Skeletal muscle satellite cell (primary cell): Measurements from ENCODE around the gene CSNK1G1.
A peak's percentile ranks its signal among the peaks of the same experiment; 100 is the strongest.
"Not testable (repeated sequence)": the region's sequence is repeated elsewhere in the genome, so short reads cannot be mapped to it uniquely, and the experiment has no call there.

Source experiments
- H3K27me3 ChIP-seq: 2 replicates; pipeline ENCODE4 v1.7.0; 2013; ENCODE audit warnings: low read length; ENCODE audit not compliant: control insufficient read depth, insufficient read depth
- H3K36me3 ChIP-seq: 2 replicates; pipeline ENCODE4 v1.7.0; 2013; ENCODE audit warnings: mild to moderate bottlenecking, control low read depth, low read length; ENCODE audit not compliant: insufficient read depth
- H3K4me1 ChIP-seq: 2 replicates; pipeline ENCODE4 v1.7.0; 2013; ENCODE audit warnings: low read length; ENCODE audit not compliant: control insufficient read depth, insufficient read depth
- H3K4me2 ChIP-seq: 2 replicates; pipeline ENCODE4 v1.7.0; 2013; ENCODE audit warnings: mild to moderate bottlenecking, low read length
- H3K4me3 ChIP-seq: 2 replicates; pipeline ENCODE4 v1.7.0; 2013; ENCODE audit warnings: low read length
- H3K9ac ChIP-seq: 2 replicates; pipeline ENCODE4 v1.7.0; 2013; ENCODE audit warnings: mild to moderate bottlenecking, low read depth, low read length, moderate library complexity
- H3K9me3 ChIP-seq: replicated peaks from 2 replicates; pipeline ENCODE4 v1.7.0; 2013; ENCODE audit warnings: mild to moderate bottlenecking, control low read depth, low read length

CSNK1G1 gene

GRCh38 chr15:64346242-64346641 lies 9.7 kb downstream of the CSNK1G1 start:
- H3K4me3 ChIP-seq, H3K9ac ChIP-seq, H3K27me3 ChIP-seq, H3K4me2 ChIP-seq, H3K9me3 ChIP-seq: not testable (repeated sequence)
- H3K4me1 ChIP-seq: peaks cover 31% of the 10 kb centered on the region
- peaks cover 12% of the 10 kb centered on the region for H3K36me3 ChIP-seq

- no peaks in the 10 kb centered on the region for H3K27me3 ChIP-seq
- peak overlapping the region; percentile 28 for H3K4me2 ChIP-seq
- H3K9me3 ChIP-seq: no peaks in the 10 kb centered on the region
- H3K4me3 ChIP-seq: no peak overlapping the region
- peaks cover 16% of the 10 kb centered on the region for H3K36me3 ChIP-seq
- H3K9ac ChIP-seq: no peak overlapping the region
- H3K4me1 ChIP-seq: peaks cover 24% of the 10 kb centered on the region
These were observed 11.2 kb downstream of the CSNK1G1 start for GRCh38 chr15:64344651-64345294.

- Histone ChIP-seq H3K36me3 (peaks cover 16% of the 10 kb centered on the region), H3K4me2 (peak overlapping the region; percentile 28), H3K4me1 (peaks cover 24% of the 10 kb centered on the region), H3K9ac (no peak overlapping the region), H3K4me3 (no peak overlapping the region), H3K9me3 (no peaks in the 10 kb centered on the region), H3K27me3 (no peaks in the 10 kb centered on the region)
These were observed 12.1 kb downstream of the CSNK1G1 start for GRCh38 chr15:64343841-64344240.

- no peaks in the 10 kb centered on the region for H3K27me3 ChIP-seq
These were observed 12.8 kb downstream of the CSNK1G1 start for GRCh38 chr15:64343222-64343621.

GRCh38 chr15:64341961-64342360 lies 14.0 kb downstream of the CSNK1G1 start:
- Histone ChIP-seq H3K4me3 (no peak overlapping the region), H3K4me2 (no peak overlapping the region), H3K36me3 (peaks cover 12% of the 10 kb centered on the region)

More at GRCh38 chr15:64343222-64343621, 12.8 kb downstream of the CSNK1G1 start:
- no peak overlapping the region for H3K9ac ChIP-seq
- H3K9me3 ChIP-seq: no peaks in the 10 kb centered on the region
- H3K36me3 ChIP-seq: peaks cover 16% of the 10 kb centered on the region
- peaks cover 24% of the 10 kb centered on the region for H3K4me1 ChIP-seq
- H3K4me3 ChIP-seq: no peak overlapping the region
- peak overlapping the region; percentile 28 for H3K4me2 ChIP-seq

GRCh38 chr15:64340355-64340754 lies 15.6 kb downstream of the CSNK1G1 start:
- Histone ChIP-seq H3K9ac (no peak overlapping the region), H3K4me2 (no peak overlapping the region), H3K36me3 (peaks cover 9% of the 10 kb centered on the region), H3K4me3 (no peak overlapping the region), H3K27me3 (no peaks in the 10 kb centered on the region), H3K9me3 (no peaks in the 10 kb centered on the region), H3K4me1 (peaks cover 24% of the 10 kb centered on the region)

More at GRCh38 chr15:64341961-64342360, 14.0 kb downstream of the CSNK1G1 start:
- Histone ChIP-seq H3K9me3 (no peaks in the 10 kb centered on the region), H3K9ac (no peak overlapping the region), H3K4me1 (peaks cover 24% of the 10 kb centered on the region), H3K27me3 (no peaks in the 10 kb centered on the region)

GRCh38 chr15:64337761-64338160 lies 18.2 kb downstream of the CSNK1G1 start:
- Histone ChIP-seq H3K27me3 (no peaks in the 10 kb centered on the region), H3K4me1 (peaks cover 12% of the 10 kb centered on the region), H3K4me2 (no peak overlapping the region), H3K9me3 (no peaks in the 10 kb centered on the region), H3K9ac (no peak overlapping the region), H3K4me3 (no peak overlapping the region), H3K36me3 (peaks cover 9% of the 10 kb centered on the region)

- no peak overlapping the region for H3K4me3 ChIP-seq
- no peak overlapping the region for H3K9ac ChIP-seq
- H3K36me3 ChIP-seq: no peaks in the 10 kb centered on the region
- H3K4me2 ChIP-seq: peak overlapping the region; percentile 32
- H3K9me3 ChIP-seq: no peaks in the 10 kb centered on the region
- H3K27me3 ChIP-seq: no peaks in the 10 kb centered on the region
- peaks cover 12% of the 10 kb centered on the region for H3K4me1 ChIP-seq
These were observed 21.7 kb downstream of the CSNK1G1 start for GRCh38 chr15:64333986-64334929.

- H3K4me1 ChIP-seq: peaks cover 12% of the 10 kb centered on the region
- H3K9me3 ChIP-seq: no peaks in the 10 kb centered on the region
- H3K27me3 ChIP-seq: no peaks in the 10 kb centered on the region
- no peak overlapping the region for H3K9ac ChIP-seq
- no peaks in the 10 kb centered on the region for H3K36me3 ChIP-seq
- no peak overlapping the region for H3K4me3 ChIP-seq
- H3K4me2 ChIP-seq: peak overlapping the region; percentile 32
These were observed 22.5 kb downstream of the CSNK1G1 start for GRCh38 chr15:64333516-64333915.

GRCh38 chr15:64331668-64332067 lies 24.3 kb downstream of the CSNK1G1 start:
- peaks cover 12% of the 10 kb centered on the region for H3K4me1 ChIP-seq
- not testable (repeated sequence) for H3K4me2 ChIP-seq, H3K4me3 ChIP-seq, H3K27me3 ChIP-seq, H3K9ac ChIP-seq, H3K36me3 ChIP-seq, H3K9me3 ChIP-seq

GRCh38 chr15:64326975-64327374 lies 29.0 kb downstream of the CSNK1G1 start:
- H3K9ac ChIP-seq, H3K9me3 ChIP-seq, H3K4me1 ChIP-seq, H3K4me2 ChIP-seq, H3K36me3 ChIP-seq, H3K4me3 ChIP-seq, H3K27me3 ChIP-seq: not testable (repeated sequence)
